Ramos (cell line): ENCODE measurements around the gene UBTF.

ENCODE experiments used
- in situ Hi-C: fragments of 300-500 bp; cut with MboI; formaldehyde crosslinking; loops from one replicate; pipeline ENCODE4 v1.14.3; 2022; ENCODE audit warnings: low sequenced_read_pairs; ENCODE audit not compliant: unreplicated experiment

UBTF gene

GRCh38 chr17:44219616-44220212 lies at the start of gene UBTF:
TSS of gene UBTF (minus strand) at chr17:44219675. CDS start at chr17:44218229, 1,446 bp downstream.
- in situ Hi-C loops = no loop called here

GRCh38 chr17:44268709-44269534 lies 49.4 kb upstream of the UBTF start:
- in situ Hi-C loops = no loop called here

- in situ Hi-C loops = no loop called here
These were observed 48.5 kb upstream of the UBTF start, which contains the start of gene SLC4A1 for GRCh38 chr17:44267818-44268490. TSS of gene SLC4A1 (minus strand) at chr17:44268135. CDS start at chr17:44262866, 5,269 bp downstream.

GRCh38 chr17:44267165-44267455 lies 47.6 kb upstream of the UBTF start:
- in situ Hi-C loops = no loop called here

GRCh38 chr17:44266402-44267164 lies 47.1 kb upstream of the UBTF start:
- in situ Hi-C loops = no loop called here

GRCh38 chr17:44263345-44263902 lies 43.9 kb upstream of the UBTF start:
- in situ Hi-C loops = no loop called here

GRCh38 chr17:44262654-44263225 lies 43.3 kb upstream of the UBTF start:
- in situ Hi-C loops = no loop called here

GRCh38 chr17:44260296-44260695 lies 40.8 kb upstream of the UBTF start:
- in situ Hi-C loops = no loop called here

- in situ Hi-C loops = no loop called here
These were observed 39.4 kb upstream of the UBTF start for GRCh38 chr17:44258811-44259351.

GRCh38 chr17:44257815-44258760 lies 38.6 kb upstream of the UBTF start:
- in situ Hi-C loops = no loop called here

- in situ Hi-C loops = no loop called here
These were observed 37.2 kb upstream of the UBTF start for GRCh38 chr17:44256671-44257070.

GRCh38 chr17:44255915-44256314 lies 36.4 kb upstream of the UBTF start:
- in situ Hi-C loops = no loop called here

- in situ Hi-C loops = no loop called here
These were observed 35.1 kb upstream of the UBTF start for GRCh38 chr17:44254361-44255095.

- in situ Hi-C loops = no loop called here
These were observed 33.5 kb upstream of the UBTF start for GRCh38 chr17:44253006-44253405.

GRCh38 chr17:44251062-44251461 lies 31.6 kb upstream of the UBTF start:
- in situ Hi-C loops = no loop called here

- in situ Hi-C loops = no loop called here
These were observed 30.2 kb upstream of the UBTF start for GRCh38 chr17:44249501-44250246.
